Hepatic stellate cell (primary cell): ENCODE results near the gene ERGIC1.

Experiments used
- DNase-seq: peaks from one replicate; pipeline ENCODE4 v3.0.0; 2011; ENCODE audit warnings: low spot score

ERGIC1 gene

DNA sequence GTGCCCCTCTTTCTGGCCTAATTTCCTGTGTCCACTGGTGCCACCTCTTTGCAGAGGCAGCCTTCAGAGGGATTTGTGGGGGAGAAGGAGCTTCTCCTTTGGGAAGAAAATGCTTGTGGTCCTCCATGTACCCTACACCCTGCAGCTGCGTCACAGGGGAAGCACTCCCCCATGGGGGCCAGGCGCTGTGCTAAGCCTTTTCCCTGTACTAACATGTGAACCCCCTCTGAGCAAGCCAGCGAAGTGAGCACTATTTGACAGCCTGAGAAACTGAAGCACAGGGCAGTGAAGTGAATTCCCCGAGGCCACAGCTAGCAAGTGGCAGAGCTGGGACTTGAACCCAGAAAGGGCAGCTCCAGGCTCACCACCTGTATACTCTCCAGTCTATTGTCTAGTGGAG, 32.3 kb downstream of the ERGIC1 start:
- DNase-seq: no peak

DNA sequence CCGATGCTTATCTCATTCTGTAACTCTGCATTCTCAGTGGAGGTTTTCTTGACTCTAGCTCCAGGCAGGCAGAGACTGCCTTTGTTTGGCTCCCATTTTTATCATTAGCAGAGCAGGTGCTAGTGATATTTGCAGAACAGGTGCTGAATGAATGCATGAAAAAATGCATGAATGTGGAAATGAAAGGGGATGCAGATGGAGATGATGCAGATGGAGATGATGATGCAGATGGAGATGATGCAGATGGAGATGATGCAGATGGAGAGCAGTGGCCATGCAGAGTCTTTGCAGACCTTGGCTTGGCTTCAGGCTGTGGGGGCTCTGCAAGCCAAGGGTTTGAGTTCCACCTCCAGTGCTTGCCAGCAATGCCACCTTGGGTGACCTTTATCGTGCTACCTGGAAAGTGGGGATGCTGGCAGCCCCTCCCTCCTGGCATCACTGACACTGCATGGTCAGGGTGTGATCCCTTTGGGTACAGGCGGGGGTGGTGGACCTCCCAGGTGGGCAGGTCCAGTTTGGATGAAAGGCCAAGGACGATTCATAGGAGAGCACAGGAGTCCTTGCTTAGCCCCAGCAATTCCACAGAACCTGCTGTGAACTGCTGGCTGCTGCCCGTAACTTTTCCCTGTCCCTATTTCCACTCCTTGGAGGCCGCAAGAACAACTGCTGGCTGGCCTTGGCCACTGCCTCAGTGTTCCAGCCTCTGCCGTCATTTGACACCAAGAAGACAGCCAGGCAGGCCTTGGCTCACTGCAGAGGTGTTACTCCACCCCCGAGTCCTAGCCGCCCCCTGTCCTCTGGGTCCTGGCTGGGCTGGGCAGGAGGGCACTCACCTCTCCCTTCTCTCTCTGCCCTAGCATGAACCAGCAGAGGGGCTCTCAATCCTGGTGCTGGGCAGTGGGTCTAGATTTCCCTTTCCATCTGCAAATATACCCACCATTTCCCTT, 33.0 kb downstream of the ERGIC1 start:
- no peak for DNase-seq

DNA sequence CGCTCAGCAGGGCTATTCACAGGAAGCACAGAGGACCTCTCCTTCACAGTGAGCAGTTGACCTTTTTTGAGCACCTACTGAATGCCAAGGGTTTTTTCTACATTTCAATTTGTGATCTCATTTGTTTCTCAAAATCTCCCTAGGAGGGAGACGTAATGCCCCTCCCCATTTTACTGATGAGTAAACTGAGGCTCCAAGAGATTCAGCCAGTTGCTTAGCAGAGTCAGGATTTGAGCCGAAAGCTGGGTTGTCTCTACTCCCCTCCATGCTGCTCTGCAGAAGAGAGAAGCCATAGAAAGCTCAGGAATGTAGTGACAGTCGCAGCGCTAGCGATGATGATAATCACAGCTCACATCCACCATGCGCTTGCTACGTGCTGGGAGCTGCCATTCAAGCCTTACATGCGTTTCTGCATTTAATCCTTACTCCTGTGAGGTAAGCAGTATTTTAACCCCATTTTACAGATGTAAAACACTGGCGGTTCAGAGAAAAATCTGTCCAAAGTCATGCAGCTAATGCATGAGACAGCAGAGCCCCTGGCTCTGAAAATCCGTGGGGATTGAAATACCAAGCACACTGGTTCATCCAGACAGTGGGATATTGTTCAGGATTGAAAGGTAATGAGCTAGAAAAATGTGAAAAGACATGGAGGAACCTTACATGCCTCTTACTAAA, 33.8 kb downstream of the ERGIC1 start:
- DNase-seq: no peak

DNA sequence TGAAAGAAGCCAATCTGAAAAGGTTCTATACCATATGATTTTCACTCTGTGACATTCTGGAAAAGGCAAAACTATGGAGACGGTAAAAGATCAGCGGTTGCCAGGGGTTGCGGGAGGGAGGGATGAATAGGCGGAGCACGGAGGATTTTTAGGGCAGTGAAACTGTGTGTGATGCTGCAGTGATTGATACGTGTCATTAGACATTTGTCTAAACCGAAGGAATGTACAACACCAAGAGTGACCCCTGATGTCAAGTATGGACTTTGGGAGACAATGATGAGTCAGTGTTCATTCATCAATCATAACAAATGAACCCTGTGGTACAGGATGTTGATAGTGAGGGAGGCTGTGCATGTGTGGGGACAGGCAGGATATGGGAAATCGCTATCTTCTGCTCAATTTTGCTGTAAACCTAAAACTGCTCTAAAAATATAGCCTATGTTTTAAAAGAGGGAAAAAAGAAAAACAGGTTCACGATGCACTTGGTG, 34.4 kb downstream of the ERGIC1 start:
- peak; percentile 57 for DNase-seq

DNA sequence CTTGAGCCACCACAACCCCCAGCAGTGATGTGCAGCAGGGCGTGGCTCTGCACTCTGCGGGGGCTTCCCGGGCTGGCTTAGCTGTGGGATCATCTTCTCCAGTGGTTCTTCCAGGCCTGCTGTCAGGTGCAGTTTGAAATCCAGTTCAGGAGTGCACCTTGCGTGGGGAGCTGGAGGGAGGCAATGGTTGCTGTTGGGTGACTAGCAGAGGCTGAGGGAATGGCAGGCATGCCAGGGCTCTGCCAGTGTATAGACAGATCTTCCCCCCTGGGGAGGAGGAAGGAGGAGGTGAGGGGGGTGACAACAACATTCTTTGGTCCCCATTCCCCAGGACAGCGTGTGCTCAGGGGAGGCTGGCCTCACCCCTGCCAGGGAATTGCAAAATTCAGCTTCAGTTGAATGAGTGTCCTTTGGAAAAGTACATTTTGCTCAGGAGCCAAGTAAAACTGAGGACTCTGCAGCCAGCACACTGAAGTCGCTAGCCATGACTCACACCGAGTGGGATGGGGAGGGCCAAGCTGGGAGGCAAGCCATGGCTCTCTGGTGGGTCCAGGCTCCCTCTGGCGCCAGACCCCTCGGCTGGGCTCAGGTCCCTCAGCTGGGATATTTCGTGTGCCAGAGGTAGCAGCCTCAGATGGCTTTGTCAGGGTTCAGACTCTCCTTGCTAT, 35.0 kb downstream of the ERGIC1 start:
- DNase-seq: peak; percentile 86

DNA sequence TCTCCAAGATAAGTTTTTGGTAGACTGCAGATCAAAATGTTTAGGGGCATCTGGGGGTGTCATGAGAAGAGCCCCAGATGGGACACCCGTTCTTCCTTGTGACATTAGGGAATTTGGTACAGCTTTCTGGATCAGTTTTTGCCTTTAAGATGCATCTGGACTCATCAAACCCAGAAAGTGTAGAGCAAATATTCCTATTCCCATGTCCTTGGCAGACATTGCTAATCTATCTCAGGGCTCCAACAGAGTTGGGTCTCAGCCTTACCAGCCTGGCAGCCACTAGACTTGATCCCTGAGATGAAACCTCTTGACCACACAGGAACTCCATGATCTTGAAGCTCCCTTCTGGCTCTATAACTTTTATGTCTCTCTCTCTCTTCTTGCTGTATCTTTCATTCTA, 35.6 kb downstream of the ERGIC1 start:
- DNase-seq: no peak

DNA sequence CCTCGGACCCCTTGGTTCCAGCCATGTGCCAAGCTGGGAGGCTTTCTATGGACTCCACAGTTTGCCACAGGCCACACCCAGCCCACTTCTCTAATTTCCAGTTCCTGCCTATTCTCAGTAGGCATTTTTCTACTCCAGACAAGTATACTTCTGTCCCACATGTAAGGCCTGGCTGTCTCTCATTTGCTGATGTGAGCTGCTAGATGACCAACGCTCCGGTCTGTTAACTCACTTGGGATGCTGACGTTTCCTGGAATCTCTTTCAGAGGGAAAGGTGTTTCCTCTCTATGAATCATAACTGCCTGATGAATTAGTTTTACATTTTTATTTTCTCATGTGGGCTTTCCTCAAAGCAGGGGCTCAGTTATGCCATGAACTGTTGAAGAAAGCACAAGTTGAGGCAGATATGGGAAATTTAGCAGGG, 36.3 kb downstream of the ERGIC1 start:
- DNase-seq: peak; percentile 75

DNA sequence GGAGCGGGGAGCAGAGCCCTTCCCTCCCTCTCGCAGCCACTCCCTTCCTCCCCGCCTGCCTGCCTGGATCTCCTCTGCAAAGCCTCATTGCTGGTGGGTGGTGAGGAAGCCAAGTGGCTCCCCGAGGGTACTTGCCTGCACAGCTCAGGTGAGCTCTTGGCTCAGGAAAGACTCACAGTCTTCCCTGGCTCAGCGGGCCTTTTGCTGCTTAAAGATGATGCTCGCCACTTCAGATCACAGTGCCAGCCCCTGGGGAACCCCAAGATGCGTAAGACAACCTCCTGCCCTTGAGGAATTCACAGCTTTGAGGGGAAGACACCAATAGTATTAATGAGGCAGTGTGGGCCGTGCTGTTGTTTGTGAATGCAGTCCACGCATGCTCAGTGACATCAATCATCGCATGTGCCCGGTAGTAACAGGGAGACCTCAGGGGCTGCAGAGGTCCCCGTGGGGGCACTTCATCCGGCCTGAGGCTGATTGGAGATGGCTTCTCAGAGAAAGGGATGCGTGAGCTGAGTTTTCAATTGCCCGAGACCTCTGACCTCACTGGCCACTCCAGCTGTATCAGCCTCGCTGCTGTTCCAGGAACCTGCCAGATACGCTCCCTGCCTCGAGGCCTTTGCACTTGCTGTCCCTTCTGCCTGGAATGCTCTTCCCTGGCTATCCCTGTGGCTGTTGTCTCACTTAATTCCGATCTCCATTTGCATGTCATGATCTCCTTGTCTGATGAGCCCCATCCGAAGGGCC, 36.8 kb downstream of the ERGIC1 start:
- no peak for DNase-seq

DNA sequence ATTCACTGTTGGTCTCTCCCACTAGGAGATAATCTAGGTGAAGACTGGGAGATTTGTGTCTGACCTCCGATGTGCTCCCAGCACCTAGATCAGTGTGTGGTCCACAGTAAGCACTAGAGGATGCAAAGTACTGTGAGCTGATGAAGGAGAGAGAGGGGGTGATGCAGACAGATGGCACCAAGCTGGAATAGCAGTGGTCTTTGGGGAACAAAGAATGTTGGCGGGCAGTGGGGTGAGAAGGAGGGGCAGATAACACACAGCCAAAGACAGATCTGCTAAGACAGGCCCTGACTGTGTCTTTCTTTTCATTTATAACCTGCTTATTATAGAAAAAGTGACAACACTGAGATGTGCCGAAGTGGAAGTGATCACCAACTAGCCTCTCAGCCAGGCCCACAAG, 37.5 kb downstream of the ERGIC1 start:
- no peak for DNase-seq

DNA sequence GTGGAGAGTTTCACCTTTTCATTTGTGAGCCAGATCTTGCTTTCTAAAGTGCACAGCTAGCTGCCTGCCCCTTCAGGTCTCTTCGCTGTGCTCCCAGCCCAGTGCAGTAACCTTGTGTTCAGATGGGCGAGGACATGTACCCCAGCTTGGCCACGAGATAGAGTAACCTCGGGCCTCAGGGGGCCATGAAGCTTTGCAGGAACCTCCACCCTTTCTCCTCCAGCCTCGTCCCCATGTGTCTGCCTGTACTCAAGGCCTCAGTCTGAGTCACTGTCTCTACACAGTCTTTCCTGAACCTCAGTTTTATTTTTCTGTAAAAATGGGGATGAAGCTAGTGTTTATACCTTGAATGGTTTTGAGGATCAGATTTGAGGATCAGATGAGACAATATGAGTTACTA, 37.9 kb downstream of the ERGIC1 start:
- no peak for DNase-seq

DNA sequence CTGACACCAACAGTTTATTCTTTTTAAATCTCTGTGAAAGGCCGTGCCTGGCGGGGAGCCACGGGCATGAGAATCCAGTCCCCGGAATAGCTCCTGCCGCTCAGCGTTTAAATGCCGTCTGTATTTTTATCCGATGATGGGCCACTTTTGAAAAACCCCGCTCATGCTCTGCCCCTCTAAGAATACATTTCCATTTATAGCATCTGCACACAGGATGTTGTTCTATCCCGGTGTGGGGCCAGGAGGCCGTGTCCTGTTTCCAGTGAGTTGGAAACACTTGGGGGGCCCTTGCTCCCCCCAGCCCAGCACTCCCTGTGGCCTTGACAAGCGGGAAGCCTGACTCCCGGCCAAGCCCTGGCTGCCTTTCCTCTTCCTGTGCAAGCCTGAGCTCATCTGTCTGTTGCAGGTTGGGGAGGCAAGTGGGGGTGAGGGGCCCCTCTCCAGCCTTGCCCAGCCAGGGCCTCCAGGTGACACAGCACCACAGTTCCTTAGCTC, 39.0 kb downstream of the ERGIC1 start:
- DNase-seq: peak; percentile 56

DNA sequence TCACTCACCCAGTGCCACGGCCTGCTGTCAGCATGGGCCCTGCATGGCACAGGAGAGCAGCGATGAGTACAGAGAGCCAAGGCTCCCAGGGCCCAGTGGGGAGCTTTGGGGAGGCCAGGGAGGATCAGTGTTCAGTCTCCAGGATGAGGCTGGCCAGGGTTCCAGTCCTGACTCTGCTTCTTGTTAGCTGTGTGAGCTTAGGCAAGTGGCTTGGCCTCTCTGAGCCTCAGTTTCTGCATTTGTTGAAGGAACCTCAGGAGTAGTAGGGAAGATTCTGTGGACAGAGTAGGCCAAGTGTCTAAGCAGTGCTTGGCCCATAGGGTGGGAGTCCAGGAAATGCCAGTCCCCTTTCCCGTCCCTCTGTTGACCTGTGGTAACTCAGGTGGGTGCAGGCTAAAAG, 39.5 kb downstream of the ERGIC1 start:
- no peak for DNase-seq

DNA sequence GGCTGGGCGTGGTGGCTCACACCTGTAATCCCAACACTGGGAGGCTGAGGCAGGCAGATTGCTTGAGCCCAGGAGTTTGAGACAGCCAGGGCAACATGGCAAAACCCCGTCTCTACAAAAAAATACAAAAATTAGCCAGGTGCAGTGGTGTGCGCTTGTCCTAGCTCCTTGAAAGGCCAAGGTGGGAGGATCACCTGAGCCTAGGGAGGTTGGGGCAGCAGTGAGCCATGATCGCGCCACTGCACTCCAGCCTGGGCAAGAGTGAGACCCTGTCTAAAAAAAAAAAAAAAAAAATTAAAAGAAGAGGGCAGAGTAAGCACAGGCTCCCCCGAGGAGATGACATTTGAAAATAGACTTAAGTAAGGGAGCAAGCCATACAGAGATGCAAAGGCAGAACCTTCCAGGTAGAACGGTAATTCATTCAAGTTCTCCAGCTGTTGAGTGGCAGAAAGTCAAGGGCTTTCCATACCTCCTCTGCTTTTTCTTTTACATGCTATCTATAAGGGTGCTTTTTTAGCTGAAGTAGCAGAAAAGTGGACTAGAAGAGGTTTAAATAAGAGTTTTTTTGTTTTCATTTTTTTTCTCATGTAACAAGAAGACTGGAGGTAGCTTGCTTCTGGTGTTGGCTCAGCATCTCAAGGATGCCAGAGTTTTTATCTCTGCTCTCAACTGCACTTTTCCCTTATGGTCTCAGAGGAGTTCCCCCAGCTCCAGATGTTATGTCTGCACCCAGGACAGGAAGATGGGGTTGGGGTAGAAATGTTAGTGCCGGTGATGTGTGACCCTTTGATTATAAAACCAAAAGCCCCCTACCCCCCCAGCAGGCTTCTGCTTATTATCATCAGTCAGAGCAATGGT, 40.8 kb downstream of the ERGIC1 start:
- no peak for DNase-seq

DNA sequence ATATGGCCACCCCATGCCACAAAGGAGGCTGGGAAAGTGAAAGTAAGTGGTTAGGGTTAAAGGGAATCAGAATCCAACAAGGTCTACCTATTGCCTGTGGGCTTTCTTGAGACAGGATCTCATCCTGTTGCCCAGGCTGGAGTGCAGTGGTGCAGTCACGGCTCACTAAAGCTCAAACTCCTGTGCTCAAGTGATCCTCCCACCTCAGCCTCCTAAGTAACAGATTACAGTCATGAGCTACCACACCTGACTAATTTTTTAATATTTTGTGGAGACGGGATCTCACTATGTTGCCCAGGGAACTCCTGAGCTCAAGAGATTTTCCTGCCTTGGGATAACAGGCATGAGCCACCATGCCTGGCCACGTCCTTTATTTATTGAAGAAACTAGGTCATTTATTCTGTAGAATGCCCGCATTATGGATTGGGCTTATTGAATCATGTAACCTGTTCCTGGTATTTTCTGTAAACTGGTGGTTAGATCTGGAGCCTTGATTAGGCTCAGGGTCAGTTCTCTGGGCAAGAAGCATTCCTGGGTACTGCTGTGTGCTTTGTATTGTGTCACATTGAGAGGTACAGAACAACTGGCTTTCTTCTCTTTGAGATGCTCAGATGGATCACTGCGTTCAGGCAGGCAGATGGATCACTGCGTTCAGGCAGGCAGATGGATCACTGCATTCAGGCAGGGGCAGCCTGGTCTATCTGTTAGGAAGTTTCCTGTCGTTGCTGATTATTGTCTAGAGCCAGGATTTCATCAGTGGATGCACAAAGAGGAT, 41.6 kb downstream of the ERGIC1 start:
- no peak for DNase-seq

DNA sequence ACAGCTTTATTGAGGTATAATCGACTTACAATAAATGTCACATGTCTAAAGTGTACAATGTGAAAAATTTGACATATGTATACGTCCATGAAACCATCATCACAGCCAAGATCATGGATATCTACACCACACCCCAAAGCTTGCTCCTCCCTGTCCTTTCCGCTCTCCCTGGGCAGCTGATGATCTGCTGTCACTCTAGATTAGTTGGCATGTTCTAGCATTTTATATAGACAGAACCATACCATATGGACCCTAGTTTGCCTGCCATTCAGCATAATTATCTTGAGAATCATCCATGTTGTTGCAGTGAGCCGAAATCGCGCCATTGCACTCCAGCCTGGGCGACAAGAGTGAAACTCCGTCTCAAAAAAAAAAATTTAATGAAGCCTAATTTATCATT, 42.5 kb downstream of the ERGIC1 start:
- DNase-seq: no peak

DNA sequence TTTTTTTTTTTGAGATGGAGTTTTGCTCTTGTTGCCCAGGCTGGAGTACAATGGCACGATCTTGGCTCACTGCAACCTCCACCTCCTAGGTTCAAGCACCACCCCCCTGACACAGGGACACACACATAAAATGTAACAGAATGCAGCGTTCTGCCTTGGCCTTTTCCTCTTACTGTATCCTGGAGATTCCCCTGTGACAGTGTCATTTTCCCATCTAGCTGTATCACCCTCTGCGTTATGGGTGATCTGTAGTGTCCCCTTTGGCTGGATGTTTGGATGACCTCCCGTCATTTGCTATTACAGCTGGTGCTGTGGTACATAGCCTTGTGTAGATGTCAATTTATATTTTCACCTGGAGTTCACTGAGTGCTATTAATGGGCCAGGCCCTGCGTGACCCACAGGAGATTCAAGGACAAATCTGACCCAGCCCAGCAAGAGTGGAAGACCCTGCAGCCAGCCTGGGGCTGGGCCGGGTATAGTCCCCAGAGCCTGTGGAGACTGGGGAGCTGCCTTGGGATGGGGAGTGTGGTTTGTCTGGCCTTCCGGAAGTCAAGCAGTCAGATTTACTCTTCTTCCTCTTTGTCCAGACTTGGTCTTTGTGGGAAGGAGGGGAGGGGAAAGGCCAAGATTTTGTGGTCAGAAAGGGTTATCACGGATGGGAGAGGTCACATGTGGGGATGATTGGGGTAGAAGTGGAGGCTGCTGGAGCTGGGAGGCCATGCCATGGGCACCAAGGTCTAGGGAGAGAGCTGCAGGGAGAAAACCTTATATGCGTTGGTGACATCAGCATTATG, 43.6 kb downstream of the ERGIC1 start:
- DNase-seq: no peak

DNA sequence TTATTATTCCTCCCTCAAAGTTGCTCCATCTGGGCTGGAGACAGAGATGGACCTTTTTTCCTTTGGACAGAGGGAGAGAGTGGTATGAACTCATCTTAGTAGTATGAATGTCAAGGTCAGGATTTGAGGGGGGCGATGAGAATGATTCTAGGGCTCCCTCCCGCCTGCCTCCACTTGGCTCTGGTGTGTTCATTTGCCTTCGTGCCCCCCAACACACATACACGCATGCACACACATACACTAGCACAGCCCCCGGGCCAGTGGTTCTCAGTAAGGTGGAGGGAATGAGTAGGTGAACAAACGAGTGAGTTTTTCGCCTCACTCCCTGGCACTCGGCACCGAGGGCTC, 44.5 kb downstream of the ERGIC1 start:
- DNase-seq: no peak

DNA sequence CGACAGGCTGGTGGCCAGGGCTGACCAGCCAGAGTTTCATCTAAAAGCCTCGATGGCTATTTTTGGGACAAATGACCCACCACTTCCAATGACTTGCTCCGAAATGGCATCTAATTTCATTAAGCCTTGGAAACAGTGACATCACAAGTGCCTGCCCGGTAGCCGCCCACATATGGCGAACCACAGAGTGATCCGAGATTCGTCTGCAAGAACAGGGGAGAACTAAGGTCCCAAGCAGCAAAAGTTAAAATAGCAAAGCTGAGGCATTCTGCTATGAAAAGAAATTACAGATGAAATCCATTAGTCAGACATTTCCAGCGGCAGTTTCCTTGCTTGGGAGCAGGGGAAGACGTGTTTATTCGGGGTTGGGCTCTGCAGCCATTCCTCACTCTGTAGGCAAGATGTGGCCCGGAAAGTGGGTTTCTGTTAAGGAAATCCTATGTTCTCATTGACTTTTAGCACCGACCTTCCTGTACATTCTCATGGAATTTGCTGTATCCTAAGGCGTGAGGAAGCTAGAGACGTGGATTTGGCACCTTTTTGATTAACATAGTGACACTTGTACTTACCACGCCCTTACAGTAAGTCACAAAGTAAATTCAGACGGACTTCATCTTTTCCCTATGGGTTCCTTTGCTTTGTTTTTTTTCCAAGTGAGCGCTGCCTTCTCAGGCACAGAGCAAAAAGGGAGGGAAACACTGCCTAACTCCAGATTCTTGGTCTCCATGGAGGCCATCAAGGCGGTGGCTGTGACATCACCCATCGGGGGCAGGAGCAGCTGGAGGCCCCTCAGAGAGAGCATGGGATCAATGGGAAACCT, 45.1 kb downstream of the ERGIC1 start:
- peak; percentile 65 for DNase-seq
